ENCODE measurements around the gene FOSL1. TPM values are rescaled to one million over a fixed set of nuclear protein-coding genes. Genes with fewer than 3 reads are reported as not detected.

Gene FOSL1
- total RNA-seq, 6 donors from 2014 or later: 1.8 to 16.9 (median 8.2) TPM

DNA sequence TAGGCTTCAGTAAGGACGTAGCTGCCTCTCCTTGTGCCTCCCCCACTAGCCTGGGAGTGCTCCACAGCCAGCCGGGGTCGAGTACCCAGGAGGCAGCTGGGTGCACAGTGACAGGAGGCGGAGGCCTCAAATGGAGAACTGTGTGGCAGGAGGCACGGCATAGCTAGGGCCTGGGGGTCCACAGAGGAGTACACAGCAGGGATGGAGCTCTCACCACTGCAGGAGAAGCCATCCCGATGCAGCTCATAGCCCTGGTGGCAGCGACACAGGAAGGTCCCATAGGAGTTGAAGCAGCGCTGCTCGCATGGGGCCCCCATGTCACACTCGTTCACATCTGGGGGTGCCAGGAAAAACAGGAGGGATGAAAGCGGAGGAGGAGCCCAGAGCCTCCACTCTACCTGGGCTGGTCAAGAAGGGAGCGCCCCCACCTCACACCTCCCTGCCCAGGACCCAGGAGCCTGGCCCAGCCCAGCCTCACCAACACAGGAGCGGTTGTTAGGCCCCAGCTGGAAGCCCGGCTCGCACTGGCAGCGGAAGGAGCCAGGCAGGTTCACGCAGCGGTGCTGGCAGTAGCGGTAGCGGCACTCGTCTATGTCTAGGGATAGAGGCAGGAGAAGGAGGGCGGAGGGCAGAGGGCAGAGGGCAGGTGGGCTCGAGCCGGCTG is 30.4 kb downstream of the FOSL1 start:
- no peak overlapping the region for H3K4me3 ChIP-seq
- H3K4me1 ChIP-seq: peaks cover 17 to 36% (median 29%) of the 10 kb centered on the region in 4 donors
- ATAC-seq (ENCODE audit: low FRiP score in 2 of 2) (no peak), DNase-seq (peak in 1 of 2 donors; percentile 78)
- TF ChIP-seq POLR2A (IDR thresholded peaks at IDR 0.05) (no peak), EP300 (IDR thresholded peaks at IDR 0.05) (no peak), POLR2AphosphoS5 (IDR thresholded peaks at IDR 0.05) (no peak)
- TF ChIP-seq, protein P1, sequence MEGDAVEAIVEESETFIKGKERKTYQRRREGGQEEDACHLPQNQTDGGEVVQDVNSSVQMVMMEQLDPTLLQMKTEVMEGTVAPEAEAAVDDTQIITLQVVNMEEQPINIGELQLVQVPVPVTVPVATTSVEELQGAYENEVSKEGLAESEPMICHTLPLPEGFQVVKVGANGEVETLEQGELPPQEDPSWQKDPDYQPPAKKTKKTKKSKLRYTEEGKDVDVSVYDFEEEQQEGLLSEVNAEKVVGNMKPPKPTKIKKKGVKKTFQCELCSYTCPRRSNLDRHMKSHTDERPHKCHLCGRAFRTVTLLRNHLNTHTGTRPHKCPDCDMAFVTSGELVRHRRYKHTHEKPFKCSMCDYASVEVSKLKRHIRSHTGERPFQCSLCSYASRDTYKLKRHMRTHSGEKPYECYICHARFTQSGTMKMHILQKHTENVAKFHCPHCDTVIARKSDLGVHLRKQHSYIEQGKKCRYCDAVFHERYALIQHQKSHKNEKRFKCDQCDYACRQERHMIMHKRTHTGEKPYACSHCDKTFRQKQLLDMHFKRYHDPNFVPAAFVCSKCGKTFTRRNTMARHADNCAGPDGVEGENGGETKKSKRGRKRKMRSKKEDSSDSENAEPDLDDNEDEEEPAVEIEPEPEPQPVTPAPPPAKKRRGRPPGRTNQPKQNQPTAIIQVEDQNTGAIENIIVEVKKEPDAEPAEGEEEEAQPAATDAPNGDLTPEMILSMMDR (IDR thresholded peaks at IDR 0.05): no peak
- H3K27me3 ChIP-seq: no peaks in the 10 kb centered on the region
- peaks cover 11 to 60% (median 27%) of the 10 kb centered on the region in 4 donors for H3K36me3 ChIP-seq
- H3K9me3 ChIP-seq: no peaks in the 10 kb centered on the region
- H3K27ac ChIP-seq: peak overlapping the region in 3 of 4 donors; percentile 25 to 96 (median 91)
- 84 to 91% methylated on average over 17 to 24 of the region's 24 CpGs for WGBS, 2 donors

DNA sequence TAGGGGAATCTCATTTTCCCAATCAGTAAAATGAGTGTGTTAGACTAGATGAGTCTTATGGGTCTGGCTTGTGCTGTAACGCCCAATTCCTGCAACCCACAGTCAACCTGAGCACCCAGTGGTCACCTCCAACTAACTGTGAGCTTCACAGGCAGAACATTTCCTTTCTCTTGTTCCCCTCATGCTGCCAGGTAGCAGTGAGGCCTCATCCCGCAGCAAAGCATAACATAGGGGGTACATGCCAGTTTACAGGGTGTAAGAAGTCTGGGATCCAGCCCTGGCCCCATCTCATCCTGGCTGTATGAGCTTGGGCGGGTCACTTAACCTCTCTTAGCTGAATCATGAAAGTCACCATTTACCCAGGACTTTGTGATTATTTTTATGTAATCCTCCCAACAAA is 31.3 kb downstream of the FOSL1 start:
- WGBS, 2 donors: 91 to 93% methylated on average over 3 of the region's 3 CpGs
- no peak for ATAC-seq (ENCODE audit: low FRiP score in 2 of 2)
- Histone ChIP-seq H3K4me1 (peaks cover 15 to 33% (median 26%) of the 10 kb centered on the region in 4 donors), H3K27me3 (no peaks in the 10 kb centered on the region), H3K36me3 (peaks cover 16 to 68% (median 36%) of the 10 kb centered on the region in 4 donors), H3K4me3 (no peak overlapping the region), H3K9me3 (no peaks in the 10 kb centered on the region), H3K27ac (no peak overlapping the region)
- TF ChIP-seq POLR2A (IDR thresholded peaks at IDR 0.05) (no peak), POLR2AphosphoS5 (IDR thresholded peaks at IDR 0.05) (no peak), EP300 (IDR thresholded peaks at IDR 0.05) (no peak)
- TF ChIP-seq, protein P1 (IDR thresholded peaks at IDR 0.05): no peak
- no peak for DNase-seq

DNA sequence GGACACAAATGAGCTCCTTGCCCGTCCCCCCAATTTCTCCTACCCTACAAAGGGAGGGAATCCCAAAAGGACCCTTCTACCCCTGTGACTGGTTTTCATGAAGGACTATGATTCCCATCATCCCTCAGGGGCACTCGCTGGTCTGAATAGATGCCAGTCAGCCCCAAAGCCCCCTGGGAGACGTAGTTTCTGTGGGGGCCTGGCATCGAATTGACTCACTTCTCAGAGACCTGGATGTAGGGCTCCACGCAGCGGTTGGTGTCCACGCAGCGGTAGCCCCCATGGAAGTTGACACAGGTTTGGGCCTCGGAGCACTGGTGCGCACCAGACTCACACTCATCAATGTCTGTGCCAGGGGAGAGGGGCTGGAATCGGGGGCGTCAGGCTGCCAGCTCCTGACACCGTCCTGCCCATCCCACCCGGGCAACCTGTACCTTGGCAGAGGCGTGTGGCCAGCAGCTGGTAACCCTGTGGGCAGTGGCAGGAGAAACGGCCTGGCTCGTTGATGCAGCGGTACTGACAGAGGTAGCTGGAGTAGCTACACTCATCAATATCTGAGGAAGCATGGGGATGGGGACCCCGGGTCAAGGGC is 32.0 kb downstream of the FOSL1 start:
- peaks cover 12 to 35% (median 22%) of the 10 kb centered on the region in 4 donors for H3K4me1 ChIP-seq
- no peak overlapping the region for H3K4me3 ChIP-seq
- peaks cover 16 to 76% (median 43%) of the 10 kb centered on the region in 4 donors for H3K36me3 ChIP-seq
- H3K9me3 ChIP-seq: no peaks in the 10 kb centered on the region
- no peak overlapping the region for H3K27ac ChIP-seq
- TF ChIP-seq EP300 (IDR thresholded peaks at IDR 0.05) (no peak), POLR2AphosphoS5 (IDR thresholded peaks at IDR 0.05) (no peak), POLR2A (IDR thresholded peaks at IDR 0.05) (no peak)
- TF ChIP-seq, protein P1 (IDR thresholded peaks at IDR 0.05): no peak
- 95 to 96% methylated on average over 16 to 19 of the region's 19 CpGs for WGBS, 2 donors
- ATAC-seq (ENCODE audit: low FRiP score in 2 of 2) (no peak), DNase-seq (peak in 1 of 2 donors; percentile 52)
- no peaks in the 10 kb centered on the region for H3K27me3 ChIP-seq

DNA sequence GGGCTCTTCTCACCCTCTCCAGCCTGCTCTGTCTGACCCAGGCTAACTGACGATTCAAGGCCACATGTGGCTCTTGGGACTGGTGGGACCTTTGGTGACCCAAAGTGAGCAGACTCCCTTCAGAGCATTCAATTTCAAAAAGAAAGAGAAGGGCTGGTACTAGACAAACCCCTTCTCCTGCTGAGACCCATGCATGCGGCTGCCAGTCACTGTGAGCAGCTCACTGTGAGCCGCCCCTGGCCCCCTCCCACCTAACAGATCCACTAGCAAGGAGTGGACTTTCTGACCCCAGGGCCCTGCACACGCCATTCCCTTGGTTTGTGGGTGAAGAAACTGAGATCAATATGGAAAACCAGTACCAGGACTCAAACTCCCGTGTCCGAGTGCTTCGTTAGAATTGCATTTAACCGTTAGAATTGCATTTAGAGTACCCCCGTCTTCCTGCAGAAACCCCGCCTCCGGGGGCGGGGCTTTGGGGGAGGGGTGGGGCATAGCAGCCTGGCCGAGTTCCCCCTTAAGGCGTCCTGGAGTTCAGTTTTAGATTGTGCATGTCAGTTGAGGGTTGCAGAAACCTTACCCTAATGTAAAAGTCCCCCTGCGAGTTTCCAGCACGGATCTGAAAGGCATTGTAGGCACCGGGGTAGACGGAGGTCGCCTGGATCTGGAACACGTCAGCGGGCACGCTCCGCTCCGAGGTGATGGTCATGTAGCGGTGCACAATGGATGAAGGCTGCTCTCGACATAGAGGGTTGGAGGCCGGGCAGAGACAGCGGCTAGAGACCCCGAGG is 32.7 kb downstream of the FOSL1 start:
- whole genome bisulfite sequencing, 2 donors: 67 to 70% methylated on average over 29 of the region's 29 CpGs

More for the DNA sequence above, 32.7 kb downstream of the FOSL1 start:
- peaks cover 16 to 83% (median 49%) of the 10 kb centered on the region in 4 donors for H3K36me3 ChIP-seq
- TF ChIP-seq, protein P1 (IDR thresholded peaks at IDR 0.05): no peak
- no peak for TF ChIP-seq POLR2AphosphoS5 (IDR thresholded peaks at IDR 0.05)
- TF ChIP-seq EP300 (IDR thresholded peaks at IDR 0.05): no peak
- no peak for TF ChIP-seq POLR2A (IDR thresholded peaks at IDR 0.05)
- DNase-seq (peak in 1 of 2 donors; percentile 86), ATAC-seq (ENCODE audit: low FRiP score in 2 of 2) (no peak)
- H3K4me3 ChIP-seq: no peak overlapping the region
- no peaks in the 10 kb centered on the region for H3K27me3 ChIP-seq
- no peak overlapping the region for H3K27ac ChIP-seq
- peaks cover 12 to 32% (median 19%) of the 10 kb centered on the region in 4 donors for H3K4me1 ChIP-seq
- H3K9me3 ChIP-seq: no peaks in the 10 kb centered on the region

Data from upper lobe of left lung (tissue), 6 donors.